OCI-LY3 (cell line): ENCODE data around the gene TLE4.

ENCODE experiments used
- H2AFZ ChIP-seq: fragments of 200-600, 300-600 bp; shearing (Covaris generic); 2 replicates; pipeline ENCODE4 v1.6.0; 2014; ENCODE audit warnings: antibody characterized with exemption, low read depth, low read length
- H3K27ac ChIP-seq: fragments of 200-600, 300-600 bp; sonication (generic); 2 replicates; pipeline ENCODE4 v1.5.1; 2014; ENCODE audit warnings: mild to moderate bottlenecking, low read length, moderate library complexity, mixed read lengths
- H3K27me3 ChIP-seq: fragments of 200-600, 300-600 bp; sonication (generic); 2 replicates; pipeline ENCODE4 v1.6.1; 2014; ENCODE audit warnings: low read depth, low read length, mixed read lengths
- H3K36me3 ChIP-seq: fragments of 200-600, 300-600 bp; sonication (generic); replicated peaks from 2 replicates; pipeline ENCODE3; 2014; ENCODE audit warnings: low read depth, low read length, mixed read lengths
- H3K4me1 ChIP-seq: fragments of 300-600, 200-600 bp; sonication (generic); 2 replicates; pipeline ENCODE4 v1.6.1; 2014; ENCODE audit warnings: low read length, mixed read lengths
- H3K4me2 ChIP-seq: fragments of 200-600, 300-600 bp; sonication (generic); 2 replicates; pipeline ENCODE4 v1.6.1; 2014; ENCODE audit warnings: low read length, mixed read lengths
- H3K4me3 ChIP-seq: fragments of 300-600, 200-600 bp; sonication (generic); 2 replicates; pipeline ENCODE4 v1.5.1; 2014; ENCODE audit warnings: antibody characterized with exemption, mild to moderate bottlenecking, low read length, moderate library complexity
- H3K79me2 ChIP-seq: fragments of 300-600, 200-600 bp; shearing (Covaris generic); 2 replicates; pipeline ENCODE4 v1.6.1; 2014; ENCODE audit warnings: mild to moderate bottlenecking, low read length, mixed read lengths
- H3K9ac ChIP-seq: fragments of 300-600, 200-600 bp; shearing (Covaris generic); 2 replicates; pipeline ENCODE4 v1.6.0; 2014; ENCODE audit warnings: mild to moderate bottlenecking, low read length, moderate library complexity
- H3K9me3 ChIP-seq: fragments of 200-600, 300-600 bp; shearing (Covaris generic); 2 replicates; pipeline ENCODE4 v1.6.1; 2014; ENCODE audit warnings: low read length, mixed read lengths; ENCODE audit not compliant: insufficient read depth
- H4K20me1 ChIP-seq: fragments of 200-600, 300-600 bp; sonication (generic); 2 replicates; pipeline ENCODE4 v1.6.1; 2016; ENCODE audit warnings: low read length, mixed read lengths; ENCODE audit not compliant: insufficient read depth
- EZH2phosphoT487 ChIP-seq: fragments of 200-600 bp; shearing (Covaris generic); IDR thresholded peaks from 2 replicates; pipeline ENCODE4 v1.6.1; 2018; ENCODE audit warnings: antibody characterized with exemption, mixed run types, low read depth
- TF ChIP-seq, protein P1 (sequence below): fragments of 200-600, 300-600 bp; sonication (generic); IDR thresholded peaks from 2 replicates; pipeline ENCODE4 v1.5.1; 2014; ENCODE audit warnings: antibody characterized with exemption, low read length, low read depth

Gene TLE4

DNA sequence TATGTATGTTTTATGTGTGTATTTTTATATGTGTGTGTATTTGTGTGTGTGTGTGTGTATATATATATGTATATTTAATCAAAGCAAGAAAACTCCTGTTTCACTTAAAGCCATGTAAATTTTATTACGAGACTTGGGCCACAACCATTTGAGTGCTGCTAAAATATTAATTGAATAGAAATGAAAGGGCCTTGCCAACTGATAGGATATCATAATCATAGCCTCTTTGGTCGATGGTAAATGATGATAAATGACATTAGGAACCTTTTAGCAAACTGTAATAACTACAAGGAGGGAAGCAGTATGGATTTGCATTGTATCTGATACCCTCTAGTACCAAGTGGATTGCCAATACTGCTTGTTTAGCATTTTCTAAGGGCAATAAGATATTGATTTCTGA, 7.9 kb downstream of the TLE4 start:
- peaks cover 16% of the 10 kb centered on the region for H4K20me1 ChIP-seq
- H3K4me2 ChIP-seq = no peak overlapping the region
- H3K27ac ChIP-seq = no peak overlapping the region
- H3K4me1 ChIP-seq = peaks cover under 1% of the 10 kb centered on the region; the same call in 1 of the 2 replicates
- no peaks in the 10 kb centered on the region for H3K9me3 ChIP-seq
- no peaks in the 10 kb centered on the region for H3K27me3 ChIP-seq
- H2AFZ ChIP-seq = no peak overlapping the region
- no peak overlapping the region for H3K4me3 ChIP-seq
- no peak overlapping the region for H3K9ac ChIP-seq
- peaks cover 4% of the 10 kb centered on the region for H3K36me3 ChIP-seq
- TF ChIP-seq, protein P1, sequence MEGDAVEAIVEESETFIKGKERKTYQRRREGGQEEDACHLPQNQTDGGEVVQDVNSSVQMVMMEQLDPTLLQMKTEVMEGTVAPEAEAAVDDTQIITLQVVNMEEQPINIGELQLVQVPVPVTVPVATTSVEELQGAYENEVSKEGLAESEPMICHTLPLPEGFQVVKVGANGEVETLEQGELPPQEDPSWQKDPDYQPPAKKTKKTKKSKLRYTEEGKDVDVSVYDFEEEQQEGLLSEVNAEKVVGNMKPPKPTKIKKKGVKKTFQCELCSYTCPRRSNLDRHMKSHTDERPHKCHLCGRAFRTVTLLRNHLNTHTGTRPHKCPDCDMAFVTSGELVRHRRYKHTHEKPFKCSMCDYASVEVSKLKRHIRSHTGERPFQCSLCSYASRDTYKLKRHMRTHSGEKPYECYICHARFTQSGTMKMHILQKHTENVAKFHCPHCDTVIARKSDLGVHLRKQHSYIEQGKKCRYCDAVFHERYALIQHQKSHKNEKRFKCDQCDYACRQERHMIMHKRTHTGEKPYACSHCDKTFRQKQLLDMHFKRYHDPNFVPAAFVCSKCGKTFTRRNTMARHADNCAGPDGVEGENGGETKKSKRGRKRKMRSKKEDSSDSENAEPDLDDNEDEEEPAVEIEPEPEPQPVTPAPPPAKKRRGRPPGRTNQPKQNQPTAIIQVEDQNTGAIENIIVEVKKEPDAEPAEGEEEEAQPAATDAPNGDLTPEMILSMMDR = no peak
- TF ChIP-seq EZH2phosphoT487 = no peak
- peaks cover 3% of the 10 kb centered on the region for H3K79me2 ChIP-seq

DNA sequence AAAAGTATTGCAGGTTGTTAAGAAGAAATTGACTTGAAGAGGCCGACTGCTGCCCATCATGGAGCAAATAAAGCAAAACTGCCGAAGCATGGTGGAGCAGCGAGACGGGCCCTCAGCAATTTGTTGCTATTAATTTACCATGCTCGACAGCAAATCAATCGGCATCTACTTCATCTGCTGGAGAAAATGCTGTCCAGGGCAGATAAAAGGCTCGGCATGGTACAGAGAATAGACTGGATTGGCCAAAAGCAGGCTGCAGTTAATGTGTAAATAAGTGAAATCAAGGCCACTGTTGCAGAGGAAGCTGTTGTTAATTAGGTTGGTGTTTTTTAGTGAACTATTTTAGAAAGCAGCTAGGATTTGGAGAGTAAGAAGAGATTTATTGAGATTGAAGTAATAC, 8.3 kb downstream of the TLE4 start:
- H3K4me1 ChIP-seq = peaks cover 3% of the 10 kb centered on the region; the same call in 1 of the 2 replicates
- no peaks in the 10 kb centered on the region for H3K27me3 ChIP-seq
- no peak for TF ChIP-seq EZH2phosphoT487
- TF ChIP-seq, protein P1 = no peak
- no peak overlapping the region for H2AFZ ChIP-seq
- no peak overlapping the region for H3K4me3 ChIP-seq
- peaks cover 15% of the 10 kb centered on the region; the same call in 1 of the 2 replicates for H4K20me1 ChIP-seq
- H3K79me2 ChIP-seq = no peaks in the 10 kb centered on the region; the same call in none of the 2 replicates
- H3K4me2 ChIP-seq = no peak overlapping the region
- no peak overlapping the region for H3K27ac ChIP-seq
- H3K36me3 ChIP-seq = no peaks in the 10 kb centered on the region
- no peak overlapping the region for H3K9ac ChIP-seq
- H3K9me3 ChIP-seq = no peaks in the 10 kb centered on the region

DNA sequence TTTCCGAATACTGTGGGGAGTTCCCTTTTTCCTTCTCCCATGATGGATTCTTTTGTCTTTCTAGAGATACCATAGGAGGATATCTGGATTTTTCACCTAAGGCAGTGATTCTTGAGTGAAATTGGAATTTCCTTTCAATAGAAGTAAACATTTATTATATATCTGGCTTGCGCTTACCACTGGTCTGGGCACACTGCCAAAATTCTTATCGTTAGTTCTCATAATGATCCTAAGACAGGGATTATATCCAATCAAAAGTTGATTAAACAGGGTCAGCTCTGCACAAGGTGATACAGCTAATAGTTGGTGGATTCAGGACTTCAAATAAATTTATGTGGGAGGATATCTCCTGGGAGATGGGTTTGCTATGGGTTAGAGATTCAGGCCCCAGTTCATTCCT, 9.6 kb downstream of the TLE4 start:
- Histone ChIP-seq H3K27ac (no peak overlapping the region), H3K9me3 (no peaks in the 10 kb centered on the region), H4K20me1 (peaks cover 14% of the 10 kb centered on the region; the same call in 1 of the 2 replicates), H3K27me3 (no peaks in the 10 kb centered on the region), H2AFZ (no peak overlapping the region), H3K36me3 (no peaks in the 10 kb centered on the region), H3K9ac (no peak overlapping the region), H3K4me2 (no peak overlapping the region), H3K79me2 (peaks cover 3% of the 10 kb centered on the region), H3K4me3 (no peak overlapping the region), H3K4me1 (peaks cover 3% of the 10 kb centered on the region; the same call in 1 of the 2 replicates)
- TF ChIP-seq, protein P1 = no peak
- no peak for TF ChIP-seq EZH2phosphoT487

DNA sequence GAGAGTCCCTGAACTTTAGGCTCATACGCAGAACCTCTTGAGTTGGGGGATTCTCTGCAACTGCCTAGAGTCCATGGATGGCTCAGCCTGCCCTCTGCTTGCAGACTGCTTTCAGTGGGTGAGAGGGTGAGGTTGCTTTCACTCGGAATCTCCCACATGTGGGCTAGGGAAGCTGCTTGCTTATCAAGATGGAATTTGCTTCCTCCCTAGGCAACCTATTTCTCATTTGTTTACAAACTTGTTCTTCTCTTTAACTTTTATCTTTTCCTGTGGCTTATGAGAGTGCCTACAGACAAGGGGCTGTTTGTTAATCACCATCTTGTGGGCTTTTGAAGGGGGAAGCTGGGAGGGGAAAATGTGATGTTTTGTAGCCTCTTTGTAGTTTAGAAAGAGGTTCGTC, 10.0 kb downstream of the TLE4 start:
- Histone ChIP-seq H3K9me3 (no peaks in the 10 kb centered on the region), H3K9ac (no peak overlapping the region), H2AFZ (no peak overlapping the region), H3K79me2 (peaks cover 3% of the 10 kb centered on the region), H4K20me1 (peaks cover 14% of the 10 kb centered on the region; the same call in 1 of the 2 replicates), H3K27ac (no peak overlapping the region), H3K27me3 (no peaks in the 10 kb centered on the region), H3K36me3 (no peaks in the 10 kb centered on the region), H3K4me1 (peaks cover 3% of the 10 kb centered on the region; the same call in 1 of the 2 replicates), H3K4me2 (no peak overlapping the region), H3K4me3 (no peak overlapping the region)
- TF ChIP-seq, protein P1 = no peak
- TF ChIP-seq EZH2phosphoT487 = no peak
